Renal pelvis (tissue), 4 donors: ENCODE measurements around the gene PRICKLE2. TPM values are rescaled to one million over a fixed set of nuclear protein-coding genes. Genes with fewer than 3 reads are reported as not detected.

Experiments used
- DNase-seq: peaks from one replicate; pipeline ENCODE4 v3.0.0-alpha.2; 2013
- polyA plus RNA-seq, 3 donors: library from polyadenylated mRNA; unstranded; fragments of 120-200 nt; gene quantifications; one replicate each; pipeline ENCODE4 v1.2.1, GENCODE V29; 2013; ENCODE audit not compliant: insufficient read length in 3 of 3

PRICKLE2 gene
- polyA plus RNA-seq, 3 donors = 17.1 to 22.1 (median 20.3) TPM

GRCh38 chr3:64138656-64139375 is 86.5 kb downstream of the PRICKLE2 start:
- DNase-seq = no peak

DNA sequence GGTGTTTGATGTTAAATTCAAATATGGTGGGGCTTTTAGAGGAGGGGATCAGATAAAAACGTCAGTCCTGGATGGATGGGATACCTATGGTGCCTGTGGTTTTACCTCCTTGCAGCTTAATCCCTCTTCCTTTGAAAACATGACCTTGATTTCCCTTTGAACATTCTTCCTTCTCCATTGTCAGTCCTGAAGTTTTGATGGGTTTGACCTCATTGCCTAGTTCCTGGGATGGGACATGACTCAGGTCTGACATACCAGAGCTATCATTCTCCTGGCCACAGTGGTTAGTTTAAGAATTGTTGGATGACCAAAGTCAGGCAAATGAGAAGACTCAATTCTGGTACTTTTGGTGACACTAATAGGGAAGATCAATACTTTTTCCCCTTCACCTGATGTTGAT is 87.2 kb downstream of the PRICKLE2 start:
- DNase-seq = no peak

DNA sequence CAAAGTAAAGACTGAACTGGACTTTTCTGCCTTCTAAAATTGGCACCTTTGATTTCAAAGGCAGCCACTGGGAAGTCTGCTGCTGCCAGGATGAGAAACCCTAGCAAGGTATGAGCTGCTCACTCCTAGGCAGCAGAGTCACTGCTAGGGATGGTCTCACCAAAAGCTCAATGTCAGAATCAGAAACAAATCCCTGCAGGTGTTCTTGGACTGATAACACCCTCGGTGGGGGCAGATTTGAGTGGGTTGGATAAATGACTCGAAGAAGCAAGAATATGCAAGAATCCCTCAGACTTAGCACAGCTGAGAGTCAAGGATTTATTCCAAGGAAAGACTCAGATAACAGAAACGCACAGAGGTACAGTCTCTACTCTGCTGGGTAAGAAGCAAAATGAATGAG is 90.4 kb downstream of the PRICKLE2 start:
- no peak for DNase-seq

DNA sequence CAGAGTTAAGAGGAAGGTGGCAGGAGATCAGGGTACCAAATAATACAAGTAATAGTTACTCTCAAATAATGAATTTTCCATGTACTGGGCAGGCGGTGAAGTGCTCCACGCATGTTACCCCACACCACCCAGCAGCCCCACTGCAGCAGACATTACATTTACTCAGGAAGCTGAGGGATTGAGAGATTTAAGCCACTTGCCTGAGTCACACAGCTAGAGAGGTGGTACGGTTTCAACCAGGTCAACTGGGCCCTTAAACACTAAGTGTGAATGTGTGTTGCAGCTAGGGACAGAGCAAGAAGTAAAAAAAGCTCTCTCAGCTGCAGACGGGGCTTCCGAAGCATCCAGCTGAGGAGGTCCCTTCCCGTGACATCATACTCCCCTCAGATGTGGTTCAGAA is 91.3 kb downstream of the PRICKLE2 start:
- no peak for DNase-seq

DNA sequence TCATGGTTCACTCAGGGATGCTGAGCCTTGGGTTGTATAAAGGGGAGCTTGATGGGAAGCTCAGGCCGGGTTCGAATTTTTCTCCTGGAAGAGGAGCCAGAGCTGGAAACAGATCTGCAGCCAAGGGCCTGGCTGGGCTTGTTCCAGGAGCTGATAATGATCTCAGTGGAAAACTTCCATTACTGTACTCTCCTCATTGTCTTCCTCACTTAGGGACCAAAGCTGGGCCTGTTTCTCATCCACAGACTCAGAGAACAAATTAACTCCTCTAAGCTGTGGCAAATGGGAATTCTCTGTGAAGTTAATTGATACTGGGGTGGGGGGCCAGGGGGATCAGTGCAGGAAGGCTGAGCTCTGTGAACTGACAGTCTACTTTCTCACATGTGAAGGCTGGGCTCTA is 92.0 kb downstream of the PRICKLE2 start:
- DNase-seq = no peak

DNA sequence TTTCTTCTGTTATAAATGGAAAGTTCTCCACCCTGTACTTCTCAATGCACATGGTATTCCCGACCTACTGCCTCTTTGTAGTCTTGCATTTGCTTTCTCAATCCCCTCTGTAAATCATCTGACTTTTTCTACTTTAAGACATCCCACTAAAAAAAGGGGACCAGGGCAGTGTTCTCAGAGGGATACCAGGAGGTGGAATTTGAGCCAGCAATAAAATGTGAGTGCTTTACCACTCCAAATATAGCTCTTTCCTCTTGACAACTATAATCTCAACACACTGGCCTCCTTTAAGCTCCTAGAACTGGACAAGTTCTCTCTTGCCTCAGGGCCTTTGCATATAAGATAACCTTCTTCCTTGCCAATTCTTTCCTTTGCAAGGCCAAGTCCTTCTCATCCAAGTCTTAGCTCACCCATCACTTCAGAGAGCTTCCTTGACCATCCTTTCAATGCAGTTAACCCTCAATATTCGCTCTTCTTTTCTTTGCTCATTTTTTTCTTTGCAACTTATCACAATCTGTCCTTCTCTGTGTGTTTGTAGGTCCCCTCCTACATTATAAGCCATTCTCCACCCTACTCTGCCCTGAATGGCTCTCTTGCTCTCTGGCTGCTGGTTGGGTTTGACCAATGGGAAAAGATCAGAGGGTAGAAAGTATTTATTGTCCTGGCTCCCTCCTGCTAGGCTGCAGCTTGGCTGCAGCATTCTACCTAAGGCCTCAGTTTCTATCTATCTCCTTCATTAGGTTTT is 93.4 kb downstream of the PRICKLE2 start:
- peak; percentile 33 for DNase-seq

- DNase-seq = no peak
Observed at GRCh38 chr3:64130436-64130835, 94.8 kb downstream of the PRICKLE2 start.

DNA sequence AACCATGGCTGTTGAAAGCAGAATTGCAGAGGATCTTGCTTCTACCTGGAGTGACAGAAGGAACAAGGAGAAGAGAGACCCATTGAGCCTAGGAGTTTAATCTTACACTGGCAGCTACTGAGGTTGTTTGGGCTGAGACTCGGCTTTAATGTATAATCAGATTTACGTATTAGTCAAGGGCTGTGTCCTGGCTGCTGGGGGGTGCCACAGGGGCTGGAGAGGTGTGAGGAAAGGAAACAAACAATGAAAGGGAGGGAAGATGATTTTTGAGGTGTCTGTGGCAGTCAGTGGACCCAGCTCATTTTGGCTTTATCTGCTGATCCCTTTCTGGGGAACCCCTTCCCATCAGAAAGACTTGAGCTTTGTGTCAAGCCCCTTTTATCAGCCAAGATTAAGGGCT is 95.7 kb downstream of the PRICKLE2 start:
- DNase-seq = no peak

GRCh38 chr3:64129106-64129505 is 96.2 kb downstream of the PRICKLE2 start:
- DNase-seq = no peak

DNA sequence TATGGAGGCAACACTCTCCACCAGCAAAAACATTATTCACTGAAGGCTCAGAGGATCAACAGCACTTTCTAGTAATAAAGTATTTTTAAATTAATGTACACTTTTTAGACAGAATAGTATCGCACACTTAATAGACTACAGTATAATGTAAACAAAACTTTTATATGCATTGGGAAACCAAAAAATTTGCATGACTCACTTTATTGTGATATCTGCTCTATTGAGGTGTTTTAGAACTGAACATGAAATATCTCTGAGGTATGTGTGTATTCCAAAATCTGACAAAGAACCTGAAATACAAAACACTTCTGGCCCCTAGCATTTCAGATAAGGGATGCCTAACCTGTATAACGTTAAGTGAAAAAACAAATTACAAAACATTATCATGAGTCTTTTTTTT is 99.7 kb downstream of the PRICKLE2 start:
- no peak for DNase-seq

GRCh38 chr3:64123931-64124330 is 101.3 kb downstream of the PRICKLE2 start:
- DNase-seq = no peak

GRCh38 chr3:64122476-64122875 is 102.8 kb downstream of the PRICKLE2 start:
- no peak for DNase-seq

DNA sequence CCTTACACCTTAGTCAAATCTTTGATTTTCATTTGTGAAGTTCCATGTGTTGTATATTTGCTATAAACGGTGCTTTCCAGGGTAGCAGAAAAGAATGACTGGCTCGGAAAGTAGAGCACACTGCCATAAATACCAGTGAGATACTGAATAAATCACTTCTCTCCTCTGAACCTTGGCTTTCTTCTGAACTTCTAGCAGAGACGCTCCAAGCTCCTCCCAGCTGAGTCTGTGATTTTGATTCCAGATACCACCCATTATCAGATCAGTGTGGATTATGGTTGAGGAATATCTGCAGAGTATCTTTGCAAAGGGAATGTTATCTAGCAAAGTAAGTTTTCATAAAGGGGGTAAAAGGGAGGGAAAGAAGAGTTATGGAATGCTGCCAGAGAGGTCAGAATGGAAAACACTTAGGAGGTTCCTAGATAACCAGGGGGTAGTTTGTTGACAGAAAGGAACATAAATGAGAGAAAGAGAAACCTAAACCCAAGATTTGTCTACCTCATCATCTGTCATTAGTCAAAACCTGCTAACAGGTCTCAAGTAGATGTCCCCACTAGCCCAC is 103.4 kb downstream of the PRICKLE2 start:
- DNase-seq = no peak

- DNase-seq = no peak
Observed at GRCh38 chr3:64120876-64121275, 104.4 kb downstream of the PRICKLE2 start.

GRCh38 chr3:64117483-64117882 is 107.8 kb downstream of the PRICKLE2 start:
- no peak for DNase-seq

- no peak for DNase-seq
Observed at GRCh38 chr3:64114651-64115050, 110.6 kb downstream of the PRICKLE2 start.

GRCh38 chr3:64111872-64112271 is 113.4 kb downstream of the PRICKLE2 start:
- no peak for DNase-seq

GRCh38 chr3:64111083-64111482 is 114.2 kb downstream of the PRICKLE2 start:
- no peak for DNase-seq

GRCh38 chr3:64110071-64110470 is 115.2 kb downstream of the PRICKLE2 start:
- no peak for DNase-seq

- peak; percentile 41 for DNase-seq
Observed at GRCh38 chr3:64109438-64109837, 115.8 kb downstream of the PRICKLE2 start.

- DNase-seq = no peak
Observed at GRCh38 chr3:64108784-64109317, 116.4 kb downstream of the PRICKLE2 start.

GRCh38 chr3:64108231-64108630 is 117.0 kb downstream of the PRICKLE2 start:
- DNase-seq = no peak

- DNase-seq = no peak
Observed at GRCh38 chr3:64107190-64107589, 118.1 kb downstream of the PRICKLE2 start.
